ENCODE results near the gene SLC25A33. TPM values are rescaled to one million over a fixed set of nuclear protein-coding genes. Genes with fewer than 3 reads are reported as not detected.

SLC25A33 gene
- polyA plus RNA-seq, 1 donor (not counting 4 experiments of a cell fraction or from before 2014, with no cell fraction given) = 4.5 TPM

- Histone ChIP-seq H3K9me1 (ENCODE audit: control insufficient read depth, extremely low read depth, insufficient read depth, low read length) (no peaks in the 10 kb centered on the region), H3K4me2 (ENCODE audit: control insufficient read depth, extremely low read depth, insufficient read depth, low read depth, low read length) (no peak overlapping the region), H3K27me3 (ENCODE audit: control insufficient read depth, extremely low read depth, insufficient read depth, low read length) (no peaks in the 10 kb centered on the region), H4K20me1 (ENCODE audit: control insufficient read depth, extremely low read depth, insufficient read depth, low read length) (no peaks in the 10 kb centered on the region), H3K9me3 (ENCODE audit: control insufficient read depth, low read depth, low read length) (no peaks in the 10 kb centered on the region), H3K36me3 (ENCODE audit: control insufficient read depth in 2 of 2, extremely low read depth in 1 of 2, insufficient read depth in 2 of 2, low read length in 2 of 2) (peaks cover 19 to 24% of the 10 kb centered on the region in 2 experiments), H3K79me2 (ENCODE audit: control insufficient read depth, insufficient read depth, low read length) (no peaks in the 10 kb centered on the region), H3K9ac (ENCODE audit: control insufficient read depth, extremely low read depth, insufficient read depth, low read length) (no peak overlapping the region), H3K4me3 (ENCODE audit: control insufficient read depth in 2 of 3, extremely low read depth in 1 of 3, insufficient read depth in 2 of 3, low read depth in 1 of 3, low read length in 3 of 3) (no peak overlapping the region), H2AFZ (ENCODE audit: control insufficient read depth, low read length) (no peak overlapping the region), H3K27ac (ENCODE audit: control insufficient read depth, insufficient read depth, low read length) (no peak overlapping the region), H3K4me1 (ENCODE audit: control insufficient read depth, extremely low read depth, insufficient read depth, low read length) (no peaks in the 10 kb centered on the region)
- no peak for FAIRE-seq
- dilution Hi-C loops (cut with MboI; ENCODE audit: extremely low pct_ligation_motif_present, low sequenced_read_pairs) = no loop called here
- no peak for DNase-seq (ENCODE audit: low read depth, low spot score)
- TF ChIP-seq CTCF (optimal IDR thresholded peaks at IDR 0.05 in 1 of 3, IDR thresholded peaks at IDR 0.05 in 1 of 3, conservative IDR thresholded peaks at IDR 0.05 in 1 of 3; ENCODE audit: extremely low read depth in 1 of 3, insufficient read depth in 2 of 3, low read length in 3 of 3) (no peak), EZH2 (IDR thresholded peaks at IDR 0.05; ENCODE audit: low read length) (no peak)
Measured at GRCh38 chr1:9603766-9604753, 64.8 kb downstream of the SLC25A33 start.

GRCh38 chr1:9604836-9605235 is 65.6 kb downstream of the SLC25A33 start:
- Histone ChIP-seq H3K27ac (ENCODE audit: control insufficient read depth, insufficient read depth, low read length) (no peak overlapping the region), H3K79me2 (ENCODE audit: control insufficient read depth, insufficient read depth, low read length) (no peaks in the 10 kb centered on the region), H3K27me3 (ENCODE audit: control insufficient read depth, extremely low read depth, insufficient read depth, low read length) (no peaks in the 10 kb centered on the region), H3K9me1 (ENCODE audit: control insufficient read depth, extremely low read depth, insufficient read depth, low read length) (no peaks in the 10 kb centered on the region), H3K36me3 (ENCODE audit: control insufficient read depth in 2 of 2, extremely low read depth in 1 of 2, insufficient read depth in 2 of 2, low read length in 2 of 2) (peaks cover 21 to 28% of the 10 kb centered on the region in 2 experiments), H3K4me2 (ENCODE audit: control insufficient read depth, extremely low read depth, insufficient read depth, low read depth, low read length) (no peak overlapping the region), H4K20me1 (ENCODE audit: control insufficient read depth, extremely low read depth, insufficient read depth, low read length) (no peaks in the 10 kb centered on the region), H3K4me1 (ENCODE audit: control insufficient read depth, extremely low read depth, insufficient read depth, low read length) (no peaks in the 10 kb centered on the region), H3K9me3 (ENCODE audit: control insufficient read depth, low read depth, low read length) (no peaks in the 10 kb centered on the region), H3K4me3 (ENCODE audit: control insufficient read depth in 2 of 3, extremely low read depth in 1 of 3, insufficient read depth in 2 of 3, low read depth in 1 of 3, low read length in 3 of 3) (no peak overlapping the region), H2AFZ (ENCODE audit: control insufficient read depth, low read length) (no peak overlapping the region), H3K9ac (ENCODE audit: control insufficient read depth, extremely low read depth, insufficient read depth, low read length) (no peak overlapping the region)
- no peak for DNase-seq (ENCODE audit: low read depth, low spot score)
- no peak for FAIRE-seq
- TF ChIP-seq CTCF (optimal IDR thresholded peaks at IDR 0.05 in 1 of 3, IDR thresholded peaks at IDR 0.05 in 1 of 3, conservative IDR thresholded peaks at IDR 0.05 in 1 of 3; ENCODE audit: extremely low read depth in 1 of 3, insufficient read depth in 2 of 3, low read length in 3 of 3) (no peak), EZH2 (IDR thresholded peaks at IDR 0.05; ENCODE audit: low read length) (no peak)
- dilution Hi-C loops (cut with MboI; ENCODE audit: extremely low pct_ligation_motif_present, low sequenced_read_pairs) = no loop called here
